Heart left ventricle (tissue), 13 donors: ENCODE results near the gene NTRK3.

Source experiments
- POLR2A ChIP-seq, 2 donors: fragments of 450-650 bp; IDR thresholded peaks; one replicate each; pipeline ENCODE4 v1.6.1; 2017; ENCODE audit warnings: antibody characterized with exemption in 2 of 2, mild to moderate bottlenecking in 2 of 2, moderate library complexity in 2 of 2
- TF ChIP-seq, protein P1 (sequence below), 12 donors: fragments of 200-600 bp; sonication (generic) in 4 of 12; IDR thresholded peaks; one replicate each; pipeline versions ENCODE4 v1.5.0 to v1.8.0; 2018 to 2022; ENCODE audit warnings: antibody characterized with exemption in 12 of 12, mild to moderate bottlenecking in 5 of 12
- donor health status: ischemic (EF 13 %, LVEDD 7.1; RV severe dilation, severe dysfunction).
- donor health status: DM: no; HTN: yes; CAD: no.
- donor health status: DM: no; HTN: no; CAD: no.
- donor health status: ischemic (EF 25% LVEDD 6.9; RV normal size, moderate dysfunction).
- donor health status: ischemic (EF 25% LVEDD 5.7; RV mildly dilated, moderate dysfunction).
- donor health status: ischemic (EF 35%, LVEDD 5.7; RV mildly dilated, moderate dysfunction).
- donor health status: nonischemic (EF 11% LVEDD 7.7; RV severe dilation, severe dysfunction).
- donor health status: DM: yes; HTN: yes; CAD: no.
- donor health status: PGD.
- donor health status: ischemic (EF 29% LVEDD 5.4; RV normal size, mild dysfunction).
- donor health status: nonischemic (EF 23%, LVEDD 6.1; RV moderate dilation, normal function).

- TF ChIP-seq, protein P1, sequence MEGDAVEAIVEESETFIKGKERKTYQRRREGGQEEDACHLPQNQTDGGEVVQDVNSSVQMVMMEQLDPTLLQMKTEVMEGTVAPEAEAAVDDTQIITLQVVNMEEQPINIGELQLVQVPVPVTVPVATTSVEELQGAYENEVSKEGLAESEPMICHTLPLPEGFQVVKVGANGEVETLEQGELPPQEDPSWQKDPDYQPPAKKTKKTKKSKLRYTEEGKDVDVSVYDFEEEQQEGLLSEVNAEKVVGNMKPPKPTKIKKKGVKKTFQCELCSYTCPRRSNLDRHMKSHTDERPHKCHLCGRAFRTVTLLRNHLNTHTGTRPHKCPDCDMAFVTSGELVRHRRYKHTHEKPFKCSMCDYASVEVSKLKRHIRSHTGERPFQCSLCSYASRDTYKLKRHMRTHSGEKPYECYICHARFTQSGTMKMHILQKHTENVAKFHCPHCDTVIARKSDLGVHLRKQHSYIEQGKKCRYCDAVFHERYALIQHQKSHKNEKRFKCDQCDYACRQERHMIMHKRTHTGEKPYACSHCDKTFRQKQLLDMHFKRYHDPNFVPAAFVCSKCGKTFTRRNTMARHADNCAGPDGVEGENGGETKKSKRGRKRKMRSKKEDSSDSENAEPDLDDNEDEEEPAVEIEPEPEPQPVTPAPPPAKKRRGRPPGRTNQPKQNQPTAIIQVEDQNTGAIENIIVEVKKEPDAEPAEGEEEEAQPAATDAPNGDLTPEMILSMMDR (IDR thresholded peaks at IDR 0.05) = peak in 1 of 12 donors; percentile 10
- no peak for TF ChIP-seq POLR2A (IDR thresholded peaks at IDR 0.05)
Measured at GRCh38 chr15:87986776-87987175, 269.8 kb downstream of the NTRK3 start.
